SK-N-MC (cell line): ENCODE results near the gene ERBB3.

ENCODE experiments used
- EZH2 ChIP-seq: fragments of 200-600 bp; sonication (generic); IDR thresholded peaks from one replicate; pipeline ENCODE4 v1.6.1; 2017; ENCODE audit warnings: antibody characterized with exemption
- FOXP2 ChIP-seq: optimal IDR thresholded peaks from 2 replicates; pipeline ENCODE3; 2011; ENCODE audit warnings: mild to moderate bottlenecking, moderate library complexity; ENCODE audit not compliant: insufficient read depth; ENCODE audit errors: extremely low read length, control extremely low read depth
- POLR2AphosphoS5 ChIP-seq: IDR thresholded peaks from 2 replicates; pipeline ENCODE4 v1.6.1; 2012; ENCODE audit warnings: mild to moderate bottlenecking, low read depth, low read length, borderline replicate concordance

DNA sequence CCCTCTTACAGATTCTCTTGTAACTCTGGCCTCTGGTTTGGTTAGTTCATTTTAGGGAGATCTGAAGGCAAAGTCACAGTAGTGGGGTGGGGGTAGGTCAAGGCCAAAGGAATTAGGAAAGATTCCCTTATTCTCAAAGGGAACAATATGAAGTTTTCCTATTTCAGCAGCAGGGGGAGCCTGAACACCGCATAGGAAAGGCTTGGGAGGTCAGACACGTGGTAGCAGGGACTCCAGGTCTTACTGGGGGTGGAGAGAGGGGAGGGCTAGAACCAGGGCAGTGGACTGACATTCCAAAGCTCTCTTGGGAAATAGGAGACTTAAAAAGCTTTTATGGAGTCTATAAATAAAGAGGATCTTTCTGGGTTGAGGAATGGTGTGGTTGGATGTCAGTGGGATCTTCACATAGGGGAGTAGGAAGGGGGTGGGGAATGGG, 39.4 kb downstream of the ERBB3 start:
- TF ChIP-seq FOXP2 (no peak), POLR2AphosphoS5 (no peak; the same call in 1 of the 2 replicates), EZH2 (no peak)
